ENCODE measurements around the gene RXRA.

RXRA gene

GRCh38 chr9:134326724-134327601, 708 bp downstream of the RXRA start:
- DNase-seq, result no peak

DNA sequence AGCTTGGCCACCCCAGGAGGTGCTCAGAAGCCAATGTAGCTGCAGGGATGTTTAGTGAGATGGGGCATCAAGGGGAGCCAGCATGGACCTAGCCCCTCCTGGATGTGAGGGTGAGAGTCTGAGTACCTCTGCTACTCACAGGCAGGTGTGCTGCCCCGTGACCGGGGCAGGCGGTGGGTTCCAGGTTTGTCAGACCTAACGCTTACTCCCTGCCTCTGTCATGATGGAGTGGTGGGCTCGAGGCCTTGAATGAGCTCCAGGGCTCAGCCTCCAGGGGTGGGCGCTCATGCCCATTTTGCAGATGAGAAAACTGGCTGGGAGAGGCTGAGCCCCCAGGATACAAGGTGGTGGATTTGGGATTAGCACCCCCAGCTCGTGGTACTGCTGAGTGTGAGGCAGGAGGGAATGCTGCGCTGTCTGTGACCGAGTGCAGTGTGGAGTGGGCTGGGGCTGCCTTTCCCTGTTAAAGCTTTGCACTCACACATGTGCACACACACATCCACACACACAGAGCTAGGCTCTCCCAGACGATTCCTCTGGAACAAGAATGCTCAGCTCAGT, 1.5 kb downstream of the RXRA start:
- DNase-seq, result no peak

- DNase-seq, result no peak
Measured at GRCh38 chr9:134328341-134328840, 2.1 kb downstream of the RXRA start.

DNA sequence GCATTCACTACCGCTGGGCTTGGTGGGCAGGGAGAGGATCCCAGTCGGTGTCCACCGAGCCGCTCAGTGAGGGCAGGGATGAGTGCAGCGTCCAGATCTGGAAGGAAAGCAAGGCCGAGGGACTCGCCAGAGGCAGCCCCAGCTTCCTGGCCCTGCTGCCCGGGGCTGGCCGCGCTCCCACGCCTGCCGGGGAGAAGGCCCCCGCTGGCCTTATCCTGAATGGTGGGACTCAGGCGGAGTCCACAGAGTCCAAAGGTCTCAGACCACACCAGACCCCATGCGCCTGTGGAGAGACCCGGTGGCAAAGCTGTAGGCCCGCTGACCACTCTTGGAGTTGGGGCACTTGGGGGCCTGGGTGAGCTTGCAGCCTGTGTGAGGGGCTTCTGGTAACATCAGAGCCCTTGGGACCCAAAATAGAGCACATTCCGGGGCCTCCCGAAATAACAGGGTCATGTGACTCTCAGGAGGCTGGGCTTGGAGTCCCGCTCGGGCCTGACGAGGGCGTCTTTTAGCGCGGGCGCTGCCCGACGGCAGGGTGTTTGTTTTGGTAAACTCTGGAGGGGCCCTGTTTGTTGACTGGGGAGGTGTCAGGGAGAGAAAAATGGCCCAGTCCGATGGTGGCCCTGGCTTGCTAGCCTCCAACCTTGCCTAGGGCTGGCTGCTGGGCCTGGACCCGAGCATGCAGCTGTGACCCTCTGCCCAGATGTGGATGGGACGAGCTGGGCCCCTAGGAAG, 2.8 kb downstream of the RXRA start:
- no peak for DNase-seq

DNA sequence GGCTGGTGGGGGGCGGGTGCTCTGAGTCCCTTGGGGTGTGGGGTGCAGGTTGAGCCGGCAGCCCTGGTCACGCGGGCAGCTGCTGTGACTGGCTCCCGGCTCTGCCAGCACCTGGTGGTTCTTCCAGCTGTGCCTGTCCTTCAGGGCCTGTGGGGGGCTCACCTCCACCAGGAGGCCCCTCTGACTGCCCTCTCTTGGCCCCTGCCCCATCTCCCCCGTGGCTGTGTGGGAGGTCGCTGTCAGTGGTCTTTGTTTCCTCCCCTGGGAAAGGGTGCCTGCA, 3.3 kb downstream of the RXRA start:
- DNase-seq, result no peak

DNA sequence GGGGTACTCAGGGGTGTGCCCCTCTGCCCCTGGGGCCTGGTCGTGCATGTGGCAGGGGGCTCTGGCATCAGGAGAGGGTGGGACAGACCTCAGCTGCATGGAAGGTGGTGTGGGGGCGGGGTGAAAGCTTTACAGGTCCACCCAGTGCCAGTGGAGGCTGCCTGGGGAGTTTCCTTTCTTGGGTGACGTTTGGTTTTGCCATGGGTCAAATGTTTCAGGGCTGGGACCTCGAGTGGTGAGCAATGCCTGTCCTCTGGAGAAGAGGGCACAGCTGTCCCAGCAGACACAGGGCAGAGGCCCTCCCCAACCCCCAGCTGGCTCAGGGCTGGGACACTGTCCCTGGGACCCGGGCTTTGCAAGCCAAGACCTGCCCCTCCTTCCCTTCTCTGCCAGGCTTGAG, 3.6 kb downstream of the RXRA start:
- no peak for DNase-seq

DNA sequence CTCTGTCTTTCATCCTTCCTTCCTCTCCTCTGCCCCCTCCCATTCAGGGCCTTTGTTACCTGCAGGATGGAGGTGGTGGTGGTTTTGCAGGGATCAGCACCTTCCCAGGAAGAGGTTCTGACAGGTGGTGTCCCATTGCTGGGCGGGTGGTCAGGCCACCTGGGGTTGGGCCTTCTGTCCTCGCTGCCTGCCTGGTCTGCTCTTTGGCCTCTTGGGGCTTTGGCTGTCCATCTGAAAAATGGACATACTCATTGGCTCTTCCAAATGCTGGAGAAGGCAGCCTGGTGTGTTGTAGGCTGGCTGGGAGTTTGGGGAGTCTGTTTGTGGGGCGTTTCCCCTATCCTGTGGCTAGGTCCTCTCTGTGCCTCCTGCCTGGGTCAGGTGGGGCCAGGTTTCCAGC, 4.3 kb downstream of the RXRA start:
- DNase-seq, result no peak

DNA sequence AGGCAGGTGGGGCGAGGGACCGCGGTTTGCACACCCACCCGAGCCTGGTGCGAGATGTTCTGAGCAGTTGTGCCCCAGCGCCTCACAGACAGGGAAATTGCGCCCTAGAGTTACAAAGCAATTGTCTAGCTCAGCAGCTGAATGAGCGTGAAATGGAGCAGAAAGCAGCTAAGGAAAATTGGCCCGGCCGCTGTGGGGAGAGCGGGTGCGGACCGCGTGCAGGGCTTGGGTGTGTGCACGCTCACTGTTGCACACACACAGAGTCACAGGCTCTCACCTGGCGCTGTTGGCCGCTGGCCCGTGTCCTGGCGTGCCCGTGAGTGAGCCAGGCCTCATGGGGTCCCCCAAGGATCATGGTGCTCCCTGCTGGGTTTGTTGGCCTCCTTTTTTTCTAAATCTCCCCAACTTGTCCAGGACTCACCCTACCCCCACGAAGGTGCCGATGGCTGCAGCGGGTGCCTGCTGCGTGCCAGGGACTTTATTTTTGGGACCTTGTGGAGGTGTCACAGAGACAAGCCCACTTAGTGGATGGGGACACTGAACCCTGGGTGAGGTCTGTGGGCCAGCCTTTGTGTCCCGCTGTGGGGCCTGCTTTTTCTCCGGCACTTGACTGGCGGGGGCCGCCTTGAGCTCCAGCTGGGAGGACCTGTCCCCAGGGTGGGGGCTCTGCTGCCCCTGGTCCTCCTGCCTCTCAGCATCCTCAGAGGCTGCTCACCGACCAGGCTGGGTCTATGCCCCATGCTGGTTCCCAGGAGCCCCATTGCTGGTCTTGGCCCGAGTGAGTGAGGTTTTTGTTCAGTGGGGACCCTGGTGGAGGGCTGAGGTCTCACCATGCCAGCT, 5.2 kb downstream of the RXRA start:
- DNase-seq, result no peak

DNA sequence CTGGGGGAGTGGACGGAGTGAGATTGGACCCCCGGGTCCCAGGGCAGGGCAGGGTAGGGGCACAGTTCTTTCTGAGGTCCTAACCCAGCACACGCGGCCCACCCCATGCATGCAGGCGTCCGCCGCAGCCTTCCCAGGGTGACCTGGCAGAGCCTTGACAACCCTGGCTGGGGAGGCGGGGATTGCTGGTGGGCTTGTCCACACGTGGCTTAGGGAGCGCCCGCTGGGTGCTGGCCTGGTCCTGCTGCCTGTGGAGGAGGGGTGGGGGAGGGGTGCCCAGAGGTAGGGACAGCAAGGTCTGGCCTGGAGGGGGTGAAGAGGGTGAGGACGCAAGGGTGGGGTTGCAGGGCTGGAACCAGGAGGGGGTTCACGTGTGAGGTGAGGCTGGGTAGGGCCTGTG, 6.0 kb downstream of the RXRA start:
- no peak for DNase-seq

- DNase-seq, result no peak
Measured at GRCh38 chr9:134332841-134333233, 6.6 kb downstream of the RXRA start.

DNA sequence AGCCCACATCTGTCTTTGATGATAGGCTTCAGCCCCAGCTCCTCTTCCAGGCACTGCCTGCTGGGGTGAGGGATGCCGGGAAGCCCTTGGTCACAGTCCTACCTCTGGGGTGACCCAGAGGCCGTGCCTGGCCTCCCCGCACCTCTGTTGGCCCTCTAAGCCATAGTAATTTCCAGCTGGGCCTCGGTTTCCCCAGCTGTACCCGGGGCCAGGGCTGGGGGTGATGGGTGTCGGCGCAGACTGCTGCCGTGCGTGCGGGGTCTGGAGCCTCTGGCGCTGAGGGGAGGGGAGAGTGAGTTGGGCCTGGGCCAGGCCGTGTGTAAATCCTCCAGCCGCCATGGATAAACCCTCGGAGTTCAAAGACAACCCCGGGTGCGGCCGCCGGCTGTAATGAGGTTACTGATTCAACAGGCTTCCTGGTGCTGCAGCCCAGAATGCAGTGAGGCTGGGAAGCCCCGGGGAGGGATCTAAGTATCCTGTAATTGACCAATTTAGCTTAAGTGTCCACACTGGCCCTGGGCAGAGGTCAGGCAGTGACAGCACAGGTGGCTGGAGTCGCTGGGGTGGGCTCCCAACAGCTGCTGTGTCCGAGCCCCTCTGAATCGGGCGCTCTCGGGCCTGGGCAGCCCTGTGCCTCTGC, 7.1 kb downstream of the RXRA start:
- no peak for DNase-seq

- no peak for DNase-seq
Measured at GRCh38 chr9:134333874-134334581, 7.8 kb downstream of the RXRA start.

- no peak for DNase-seq
Measured at GRCh38 chr9:134335061-134335460, 8.8 kb downstream of the RXRA start.

DNA sequence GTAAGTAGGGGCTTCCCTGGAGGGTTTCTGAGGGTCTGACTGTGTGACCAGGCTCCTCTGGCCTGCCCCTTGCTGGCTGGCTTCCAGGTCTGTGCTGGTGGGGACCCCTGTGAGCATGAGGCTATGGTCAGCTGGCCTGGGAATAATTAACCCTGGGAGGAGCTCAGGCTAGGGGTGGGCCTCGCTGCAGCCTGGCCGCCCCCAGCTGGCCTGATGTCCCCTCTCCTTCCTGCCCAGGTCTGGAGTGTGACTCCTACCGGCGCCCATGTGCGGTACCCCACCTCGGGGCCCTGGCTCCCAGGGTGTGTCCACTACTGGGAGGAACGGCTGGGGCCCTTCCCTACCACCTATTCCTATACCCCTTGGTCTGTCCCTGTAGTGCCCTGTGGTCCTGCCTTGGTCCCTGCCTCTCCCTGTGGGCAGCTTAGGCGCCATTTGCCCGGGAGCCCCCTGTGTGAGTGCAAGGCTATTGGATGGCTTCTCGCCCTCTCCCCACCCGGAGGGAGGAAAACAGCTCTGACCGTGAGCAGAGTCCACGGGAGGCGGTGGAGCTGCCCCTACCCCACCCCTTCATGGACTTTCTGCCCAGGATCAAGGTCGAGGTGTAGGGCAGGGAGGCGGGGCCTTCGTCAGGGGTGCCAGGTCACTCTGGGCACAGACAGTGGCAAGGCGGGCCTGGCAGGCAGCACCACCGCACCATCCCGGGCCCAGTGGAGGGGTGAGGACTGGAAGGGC, 9.4 kb downstream of the RXRA start:
- no peak for DNase-seq

GRCh38 chr9:134336228-134336627, 10.0 kb downstream of the RXRA start:
- DNase-seq, result no peak

- DNase-seq, result no peak
Measured at GRCh38 chr9:134336924-134337323, 10.7 kb downstream of the RXRA start.

DNA sequence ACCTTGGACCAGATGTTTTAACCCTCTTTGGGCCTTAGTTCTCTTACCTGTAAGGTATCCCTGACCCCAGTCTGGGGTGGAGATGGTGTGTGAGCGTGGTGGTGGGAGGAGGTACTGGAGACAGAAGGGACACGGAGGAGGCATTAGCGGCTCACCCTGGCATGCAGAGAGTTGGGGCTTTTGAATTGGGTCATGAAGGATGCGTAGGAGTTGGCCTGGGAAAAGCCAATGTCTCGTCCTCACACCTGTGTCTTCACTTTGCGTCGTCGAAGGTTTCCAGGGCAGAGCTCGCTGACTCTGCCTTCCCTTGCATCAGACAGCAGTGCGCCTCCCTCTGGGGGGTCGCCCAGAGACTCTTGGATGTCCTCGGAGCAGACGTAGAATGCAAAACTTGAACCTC, 11.2 kb downstream of the RXRA start:
- DNase-seq, result no peak

DNA sequence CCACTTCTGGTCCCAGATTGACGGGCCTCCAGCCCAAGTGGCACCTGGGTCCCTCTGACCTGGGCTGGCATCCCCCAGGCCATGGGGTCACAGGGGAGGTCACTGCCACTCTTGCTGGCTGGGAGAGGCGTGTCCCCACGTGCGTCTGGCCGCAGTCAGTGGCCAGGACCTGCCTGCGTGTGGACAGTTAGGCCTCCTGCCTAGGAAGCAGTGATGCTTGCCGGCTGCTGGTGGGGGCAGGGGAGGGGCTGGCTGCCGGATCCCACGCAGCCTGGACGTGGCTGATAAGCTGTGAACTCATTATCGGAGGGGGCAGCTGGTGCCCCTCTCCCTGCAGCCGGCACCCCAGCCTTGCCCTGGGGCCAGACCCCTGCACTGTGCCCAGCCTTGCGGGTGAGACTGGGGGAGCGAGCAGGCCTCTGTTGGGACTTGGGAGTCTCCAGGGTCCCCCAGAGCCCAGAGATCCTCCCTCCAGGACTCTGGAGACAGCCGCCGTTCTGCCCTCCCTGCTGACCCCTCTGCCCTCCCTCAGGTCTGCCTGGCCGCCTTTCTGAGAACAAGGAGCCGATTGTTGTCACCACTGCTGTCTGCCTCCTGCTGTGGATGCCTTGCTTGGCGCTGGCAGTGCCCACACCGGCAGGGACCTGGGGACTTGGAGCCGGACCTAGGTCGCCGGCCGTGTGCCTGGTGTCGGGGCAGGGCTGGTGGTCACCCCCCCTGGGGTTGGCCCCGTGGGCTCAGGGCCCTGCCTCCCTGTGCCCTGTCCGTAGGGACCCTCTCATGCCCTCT, 12.3 kb downstream of the RXRA start:
- DNase-seq, result no peak

DNA sequence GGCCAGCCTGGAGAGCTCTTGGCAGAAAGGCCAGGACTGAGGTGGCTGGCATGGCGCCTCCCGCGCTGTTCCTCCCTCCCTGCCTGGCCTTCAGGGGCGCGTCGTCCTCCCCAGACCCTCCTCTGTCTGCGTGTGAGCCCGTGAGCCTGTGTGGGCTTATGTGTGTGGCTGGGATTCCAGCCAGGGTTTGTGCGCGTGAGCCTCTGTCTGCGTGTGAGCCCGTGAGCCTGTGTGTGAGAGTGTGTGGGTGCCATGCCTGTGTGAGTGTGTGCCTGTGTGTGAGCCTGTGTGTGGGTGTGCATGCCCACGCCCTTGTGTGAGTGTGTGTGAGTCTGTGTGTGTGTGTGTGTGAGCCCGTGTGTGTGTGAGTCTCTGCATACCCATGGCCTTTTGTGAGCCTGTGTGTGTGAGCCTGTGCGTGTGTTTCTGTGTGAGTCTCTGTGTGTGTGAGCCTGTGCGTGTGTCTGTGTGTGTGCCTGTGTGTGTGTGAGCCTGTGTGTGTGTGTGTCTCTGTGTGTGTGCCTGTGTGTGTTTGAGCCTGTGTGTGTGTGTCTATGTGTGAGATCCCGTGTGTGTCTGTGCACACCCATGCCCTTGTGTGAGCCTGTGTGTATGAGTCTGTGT, 13.0 kb downstream of the RXRA start:
- no peak for DNase-seq

Data from activated CD8-positive, alpha-beta memory T cell treated with anti-CD3 and anti-CD28 coated beads, Interleukin-2, amount 50 U/mL, for 4 hours (primary cell).